OCI-LY7 (cell line): ENCODE data around the gene MIER1. TPM values are rescaled to one million over a fixed set of nuclear protein-coding genes. Genes with fewer than 3 reads are reported as not detected.

Experiments used
- BruUV-seq: library from RNA; stranded (reverse); fragments of 400-500 nt; replicated peaks from 2 replicates; lab custom pipeline; 2021; lab: Mats Ljungman, UMichigan
- CTCF ChIA-PET: fragments of 300-600 bp; sonication (Branson Sonifier 250); formaldehyde crosslinking; loops from one replicate; lab custom pipeline; 2022; ENCODE audit warnings: antibody characterized with exemption; ENCODE audit not compliant: unreplicated experiment; lab: Charles Lee
- POLR2A ChIA-PET: fragments of 300-600 bp; sonication (Branson Sonifier 250); formaldehyde crosslinking; loops from one replicate; lab custom pipeline; 2022; ENCODE audit warnings: antibody characterized with exemption; lab: Charles Lee
- DNase-seq: peaks from one replicate; pipeline ENCODE4 v3.0.0-alpha.2; 2015; ENCODE audit warnings: low spot score
- H2AFZ ChIP-seq: fragments of 200-600 bp; sonication (generic), shearing (Covaris generic); 2 replicates; pipeline ENCODE4 v1.6.1; 2014; ENCODE audit warnings: mild to moderate bottlenecking, antibody characterized with exemption, low read length, moderate library complexity
- H3K27ac ChIP-seq: fragments of 200-600 bp; sonication (generic); 2 replicates; pipeline ENCODE4 v1.5.1; 2014; ENCODE audit warnings: mixed run types, low read depth, mild to moderate bottlenecking, moderate library complexity, low read length, inconsistent platforms; ENCODE audit not compliant: poor library complexity, severe bottlenecking
- H3K36me3 ChIP-seq: fragments of 200-600 bp; sonication (generic); 2 replicates; pipeline ENCODE4 v1.6.1; 2014; ENCODE audit warnings: mild to moderate bottlenecking, antibody characterized with exemption, low read length, moderate library complexity, mixed read lengths; ENCODE audit not compliant: insufficient read depth
- H3K4me1 ChIP-seq: fragments of 200-600 bp; sonication (generic); 2 replicates; pipeline ENCODE4 v1.5.1; 2014; ENCODE audit warnings: mild to moderate bottlenecking, low read length; ENCODE audit not compliant: insufficient read depth, poor library complexity, severe bottlenecking
- H3K4me2 ChIP-seq: fragments of 200-600 bp; sonication (generic); 2 replicates; pipeline ENCODE4 v1.6.1; 2014; ENCODE audit warnings: mild to moderate bottlenecking, low read length
- H3K4me3 ChIP-seq: fragments of 200-600 bp; sonication (generic); 2 replicates; pipeline ENCODE4 v1.5.1; 2014; ENCODE audit warnings: mild to moderate bottlenecking, low read depth, low read length; ENCODE audit not compliant: poor library complexity, severe bottlenecking
- H3K79me2 ChIP-seq: fragments of 200-600 bp; sonication (generic); 2 replicates; pipeline ENCODE4 v1.6.1; 2016; ENCODE audit warnings: low read depth, mild to moderate bottlenecking, low read length, moderate library complexity, mixed read lengths; ENCODE audit not compliant: insufficient read depth
- H3K9me2 ChIP-seq: fragments of 200-600 bp; sonication (generic); 2 replicates; pipeline ENCODE4 v1.6.1; 2016; ENCODE audit warnings: mild to moderate bottlenecking, low read length, mixed read lengths; ENCODE audit not compliant: insufficient read depth
- H3K9me3 ChIP-seq: fragments of 200-600 bp; sonication (generic); 2 replicates; pipeline ENCODE4 v1.6.1; 2014; ENCODE audit warnings: mild to moderate bottlenecking, mixed run types, low read length, mixed read lengths
- H4K20me1 ChIP-seq: fragments of 200-600 bp; sonication (generic); 2 replicates; pipeline ENCODE4 v1.6.1; 2014; ENCODE audit warnings: mild to moderate bottlenecking, antibody characterized with exemption, low read length, moderate library complexity, mixed read lengths; ENCODE audit not compliant: insufficient read depth
- EZH2phosphoT487 ChIP-seq: fragments of 200-600 bp; sonication (generic); IDR thresholded peaks from 2 replicates; pipeline ENCODE4 v1.6.1; 2018; ENCODE audit warnings: low read depth, borderline replicate concordance, mild to moderate bottlenecking, mixed run types, antibody characterized with exemption, low read length, moderate library complexity, mixed read lengths
- intact Hi-C: fragments of 100-400 bp; cut with micrococcal nuclease; formaldehyde crosslinking; loops from one replicate; pipeline ENCODE4 v1.10.0; 2022; ENCODE audit not compliant: unreplicated experiment
- total RNA-seq, 2 experiments: library from RNA; depleted of rRNA in 1 of 2; stranded (reverse); fragments of >200 nt in 1 of 2; shearing (Covaris generic) in 1 of 2; gene quantifications; 2 replicates each; pipeline ENCODE4 v1.2.3, GENCODE V29; 2014 to 2022
- TF ChIP-seq, protein P1 (sequence below): fragments of 200-600 bp; sonication (generic); conservative IDR thresholded peaks from 2 replicates; pipeline ENCODE4 v1.5.1; 2014; ENCODE audit warnings: mild to moderate bottlenecking, antibody characterized with exemption, low read length, moderate library complexity, mixed read lengths

MIER1 gene
- total RNA-seq, 2 experiments from 2014 or later: 24.4 to 45.9 TPM

DNA sequence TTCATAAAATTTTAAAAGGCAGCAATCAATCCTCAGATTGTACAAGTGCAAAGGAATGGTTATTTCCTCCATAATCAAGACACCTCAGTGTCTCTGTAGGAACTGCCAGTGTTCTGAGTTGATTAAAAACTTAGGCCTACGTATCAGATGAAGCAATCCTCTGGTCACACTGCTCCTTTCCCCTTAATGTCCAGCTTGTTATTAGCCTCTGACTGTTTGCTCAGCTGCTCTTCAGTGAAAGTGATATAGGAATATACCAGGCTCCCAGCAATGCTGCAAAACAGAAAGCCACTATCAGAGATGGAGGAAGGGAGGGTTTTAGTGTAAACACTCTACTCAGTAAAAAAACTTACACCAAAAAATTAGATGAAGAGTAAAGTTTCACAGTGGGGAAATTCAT is 79.4 kb downstream of the MIER1 start:
- POLR2A ChIA-PET: interaction anchor here (0.6 to 1.8 kb wide), 3 partner anchors 14 to 298 kb away, joined by 3 to 4 read pairs (median 4); no protein-coding TSS in a partner anchor
- no peak overlapping the region for H2AFZ ChIP-seq
- H4K20me1 ChIP-seq: no peaks in the 10 kb centered on the region

DNA sequence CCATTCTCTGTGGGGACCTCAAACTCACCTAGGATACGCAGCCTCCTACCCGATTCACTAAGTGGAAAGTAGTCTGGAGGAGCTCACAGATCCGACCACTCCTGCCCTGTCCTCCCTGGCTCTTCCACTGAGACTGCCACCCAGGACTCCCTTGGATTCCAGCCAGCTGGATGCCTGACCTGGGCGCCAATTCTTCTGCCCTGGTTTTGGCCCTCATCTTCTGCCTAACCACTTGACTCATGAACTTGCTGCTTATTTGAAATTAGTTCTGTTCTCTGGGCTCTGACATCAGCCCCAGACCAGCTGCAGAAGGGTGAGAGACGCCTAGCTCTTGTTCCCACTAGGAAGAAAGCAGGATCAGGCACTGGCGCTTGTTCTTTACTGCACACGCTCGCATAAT is 80.3 kb downstream of the MIER1 start:
- Histone ChIP-seq H3K27ac (no peak overlapping the region), H3K4me1 (no peaks in the 10 kb centered on the region), H3K4me2 (no peak overlapping the region), H3K36me3 (peaks cover 76% of the 10 kb centered on the region), H3K9me3 (no peaks in the 10 kb centered on the region), H3K9me2 (no peaks in the 10 kb centered on the region), H3K4me3 (no peak overlapping the region), H3K79me2 (no peaks in the 10 kb centered on the region), H2AFZ (no peak overlapping the region), H4K20me1 (no peaks in the 10 kb centered on the region)
- intact Hi-C loops: no loop called here
- no peak for DNase-seq
- BruUV-seq: no TSS peak
- TF ChIP-seq EZH2phosphoT487: no peak
- TF ChIP-seq, protein P1, sequence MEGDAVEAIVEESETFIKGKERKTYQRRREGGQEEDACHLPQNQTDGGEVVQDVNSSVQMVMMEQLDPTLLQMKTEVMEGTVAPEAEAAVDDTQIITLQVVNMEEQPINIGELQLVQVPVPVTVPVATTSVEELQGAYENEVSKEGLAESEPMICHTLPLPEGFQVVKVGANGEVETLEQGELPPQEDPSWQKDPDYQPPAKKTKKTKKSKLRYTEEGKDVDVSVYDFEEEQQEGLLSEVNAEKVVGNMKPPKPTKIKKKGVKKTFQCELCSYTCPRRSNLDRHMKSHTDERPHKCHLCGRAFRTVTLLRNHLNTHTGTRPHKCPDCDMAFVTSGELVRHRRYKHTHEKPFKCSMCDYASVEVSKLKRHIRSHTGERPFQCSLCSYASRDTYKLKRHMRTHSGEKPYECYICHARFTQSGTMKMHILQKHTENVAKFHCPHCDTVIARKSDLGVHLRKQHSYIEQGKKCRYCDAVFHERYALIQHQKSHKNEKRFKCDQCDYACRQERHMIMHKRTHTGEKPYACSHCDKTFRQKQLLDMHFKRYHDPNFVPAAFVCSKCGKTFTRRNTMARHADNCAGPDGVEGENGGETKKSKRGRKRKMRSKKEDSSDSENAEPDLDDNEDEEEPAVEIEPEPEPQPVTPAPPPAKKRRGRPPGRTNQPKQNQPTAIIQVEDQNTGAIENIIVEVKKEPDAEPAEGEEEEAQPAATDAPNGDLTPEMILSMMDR: no peak
- POLR2A ChIA-PET: interaction anchor here (0.5 to 0.9 kb wide), 2 partner anchors 25 to 361 kb away, joined by 3 to 4 read pairs; no protein-coding TSS in a partner anchor
- CTCF ChIA-PET: no interaction called here

More for the DNA sequence above, 79.4 kb downstream of the MIER1 start:
- peaks cover 2% of the 10 kb centered on the region for H3K4me1 ChIP-seq
- BruUV-seq: no TSS peak
- TF ChIP-seq, protein P1: no peak
- no peak for TF ChIP-seq EZH2phosphoT487
- H3K4me2 ChIP-seq: no peak overlapping the region
- intact Hi-C loops: no loop called here
- DNase-seq: no peak
- peaks cover 69% of the 10 kb centered on the region for H3K36me3 ChIP-seq
- CTCF ChIA-PET: no interaction called here
- no peaks in the 10 kb centered on the region for H3K79me2 ChIP-seq
- H3K9me2 ChIP-seq: peaks cover under 1% of the 10 kb centered on the region; the same call in 1 of the 2 replicates
- no peak overlapping the region for H3K27ac ChIP-seq
- no peak overlapping the region for H3K4me3 ChIP-seq
- no peaks in the 10 kb centered on the region for H3K9me3 ChIP-seq

DNA sequence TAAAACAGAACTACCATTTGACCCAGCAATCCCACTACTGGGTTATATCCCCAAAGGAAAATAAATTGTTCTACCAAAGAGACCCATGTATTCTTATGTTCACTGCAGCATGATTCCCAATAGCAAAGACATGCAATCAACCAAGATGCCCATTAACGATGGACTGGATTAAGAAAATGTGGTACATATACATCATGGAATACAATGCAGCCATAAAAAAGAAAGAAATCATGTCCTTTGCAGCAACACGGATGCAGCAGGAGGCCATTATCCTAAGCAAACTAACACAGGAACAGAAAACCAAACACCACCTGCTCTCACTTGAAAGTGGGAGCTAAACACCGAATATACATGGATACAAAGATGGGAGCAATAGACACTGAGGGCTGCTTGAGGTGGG is 85.0 kb downstream of the MIER1 start:
- POLR2A ChIA-PET: interaction anchor here (1.5 kb wide), 1 partner anchor 14 kb away, joined by 3 read pairs; no protein-coding TSS in a partner anchor
- Histone ChIP-seq H3K4me1 (no peaks in the 10 kb centered on the region), H3K4me3 (no peak overlapping the region), H3K4me2 (no peak overlapping the region), H4K20me1 (no peaks in the 10 kb centered on the region), H3K9me2 (no peaks in the 10 kb centered on the region), H3K79me2 (peaks cover 3% of the 10 kb centered on the region; the same call in 1 of the 2 replicates), H2AFZ (no peak overlapping the region), H3K9me3 (no peaks in the 10 kb centered on the region), H3K36me3 (peaks cover 84% of the 10 kb centered on the region), H3K27ac (no peak overlapping the region)
- intact Hi-C loops: loop anchor here (5.0 kb wide), 1 partner anchor 43 kb away; the partner anchor contains the start of gene SLC35D1
- no TSS peak for BruUV-seq
- TF ChIP-seq, protein P1: no peak
- TF ChIP-seq EZH2phosphoT487: no peak
- DNase-seq: no peak
- CTCF ChIA-PET: no interaction called here
